IMR-90 (cell line): ENCODE results near the gene SPATA21. TPM values are rescaled to one million over a fixed set of nuclear protein-coding genes. Genes with fewer than 3 reads are reported as not detected.
"Not testable (repeated sequence)": the region's sequence is repeated elsewhere in the genome, so short reads cannot be mapped to it uniquely, and the experiment has no call there.

Experiments
- ATAC-seq: fragments of 200-7000 bp; cut with Tn5 transposase; 2 replicates; pipeline ENCODE4 v1.9.1; 2020; ENCODE audit warnings: low read depth, mild to moderate bottlenecking, moderate library complexity
- BruUV-seq: library from RNA; stranded (reverse); fragments of 400-500 nt; replicated peaks from 2 replicates; lab custom pipeline; 2021; lab: Mats Ljungman, UMichigan
- CTCF ChIA-PET: fragments of 300-600 bp; formaldehyde crosslinking; extraction: SDS; loops from one replicate; lab custom pipeline; 2021; ENCODE audit warnings: antibody characterized with exemption; lab: Yijun Ruan, JAX
- POLR2A ChIA-PET: fragments of 300-600 bp; sonication (Branson Sonifier 250); formaldehyde crosslinking; loops from one replicate; lab custom pipeline; 2022; ENCODE audit warnings: antibody characterized with exemption; ENCODE audit not compliant: unreplicated experiment; lab: Charles Lee
- DNase-seq: peaks from one replicate; pipeline ENCODE4 v3.0.0; 2013
- H2AFZ ChIP-seq: replicated peaks from 2 replicates; pipeline ENCODE3; 2013; ENCODE audit warnings: low read length, mild to moderate bottlenecking; ENCODE audit not compliant: poor library complexity
- H2AK5ac ChIP-seq: 2 replicates; pipeline ENCODE4 v1.6.1; 2013; ENCODE audit warnings: low read depth, low read length, inconsistent platforms
- H2AK9ac ChIP-seq: replicated peaks from 2 replicates; pipeline ENCODE3; 2013; ENCODE audit warnings: mild to moderate bottlenecking, low read depth, low read length, moderate library complexity; ENCODE audit not compliant: poor library complexity
- H2BK120ac ChIP-seq: 2 replicates; pipeline ENCODE4 v1.6.1; 2013; ENCODE audit warnings: low read depth, low read length, inconsistent platforms
- H2BK15ac ChIP-seq: 3 replicates; pipeline ENCODE4 v1.6.1; 2013; ENCODE audit warnings: low read depth, low read length, inconsistent platforms
- H2BK20ac ChIP-seq: 2 replicates; pipeline ENCODE4 v1.6.1; 2013; ENCODE audit warnings: low read depth, mild to moderate bottlenecking, inconsistent platforms, low read length, moderate library complexity
- H2BK5ac ChIP-seq: 2 replicates; pipeline ENCODE4 v1.6.1; 2013; ENCODE audit warnings: mild to moderate bottlenecking, low read depth, low read length, inconsistent platforms; ENCODE audit not compliant: poor library complexity, severe bottlenecking
- H3K14ac ChIP-seq: replicated peaks from 2 replicates; pipeline ENCODE4 v1.6.1; 2013; ENCODE audit warnings: low read depth, low read length, inconsistent platforms
- H3K18ac ChIP-seq: 2 replicates; pipeline ENCODE4 v1.6.1; 2013; ENCODE audit warnings: low read depth, low read length, control low read depth
- H3K23ac ChIP-seq: 2 replicates; pipeline ENCODE4 v1.6.1; 2013; ENCODE audit warnings: low read depth, low read length, inconsistent platforms
- H3K27ac ChIP-seq: 2 replicates; pipeline ENCODE4 v1.5.1; 2013; ENCODE audit warnings: mild to moderate bottlenecking, control low read depth, low read length; ENCODE audit not compliant: insufficient read depth
- H3K27me3 ChIP-seq: 2 replicates; pipeline ENCODE4 v1.6.1; 2013; ENCODE audit warnings: low read length; ENCODE audit not compliant: control insufficient read depth, insufficient read depth
- H3K36me3 ChIP-seq: 2 replicates; pipeline ENCODE4 v1.6.1; 2013; ENCODE audit warnings: low read length, mixed read lengths; ENCODE audit not compliant: control insufficient read depth, insufficient read depth
- H3K4ac ChIP-seq: 2 replicates; pipeline ENCODE4 v1.6.1; 2013; ENCODE audit warnings: low read depth, low read length, inconsistent platforms
- H3K4me1 ChIP-seq: 2 replicates; pipeline ENCODE4 v1.6.1; 2013; ENCODE audit warnings: low read length, mixed read lengths; ENCODE audit not compliant: control insufficient read depth, insufficient read depth
- H3K4me2 ChIP-seq: 2 replicates; pipeline ENCODE4 v1.6.1; 2013; ENCODE audit warnings: low read depth, mild to moderate bottlenecking, control low read depth, low read length, moderate library complexity
- H3K4me3 ChIP-seq: 2 replicates; pipeline ENCODE4 v1.5.1; 2013; ENCODE audit warnings: low read depth, mild to moderate bottlenecking, control low read depth, low read length, moderate library complexity; ENCODE audit not compliant: insufficient read depth
- H3K56ac ChIP-seq: 2 replicates; pipeline ENCODE4 v1.6.1; 2013; ENCODE audit warnings: low read length, inconsistent platforms; ENCODE audit not compliant: insufficient read depth; ENCODE audit errors: extremely low read depth
- H3K79me1 ChIP-seq, 2 experiments: 2 replicates each; pipeline ENCODE4 v1.6.1; 2013; ENCODE audit warnings: low read length in 2 of 2, inconsistent platforms in 1 of 2, low read depth in 1 of 2
- H3K9ac ChIP-seq: 2 replicates; pipeline ENCODE4 v1.6.1; 2013; ENCODE audit warnings: low read depth, low read length, control low read depth
- H3K9me1 ChIP-seq: 2 replicates; pipeline ENCODE4 v1.6.1; 2013; ENCODE audit warnings: low read length, inconsistent platforms; ENCODE audit not compliant: insufficient read depth
- H3K9me3 ChIP-seq: 2 replicates; pipeline ENCODE4 v1.6.1; 2013; ENCODE audit warnings: low read length; ENCODE audit not compliant: control insufficient read depth, insufficient read depth
- H4K20me1 ChIP-seq: 2 replicates; pipeline ENCODE4 v1.6.1; 2013; ENCODE audit warnings: low read length, inconsistent platforms; ENCODE audit not compliant: insufficient read depth
- H4K5ac ChIP-seq: 2 replicates; pipeline ENCODE4 v1.6.1; 2013; ENCODE audit warnings: mild to moderate bottlenecking, low read depth, low read length, control low read depth
- H4K8ac ChIP-seq, 2 experiments: 2 replicates each; pipeline ENCODE4 v1.6.1; 2013; ENCODE audit warnings: low read depth in 2 of 2, low read length in 2 of 2, control low read depth in 1 of 2, inconsistent platforms in 1 of 2
- H4K91ac ChIP-seq: 2 replicates; pipeline ENCODE4 v1.6.1; 2013; ENCODE audit warnings: low read depth, low read length, inconsistent platforms; ENCODE audit not compliant: insufficient read depth
- WGBS, 2 experiments: methylation state at CpG; one replicate each; pipeline versions ENCODE4 v1.1.5 to v1.1.7; 2013; ENCODE audit warnings: missing lambda C conversion rate in 2 of 2; ENCODE audit not compliant: insufficient read length in 1 of 2; ENCODE audit errors: extremely low coverage in 2 of 2; 5-methylcytosine and 5-hydroxymethylcytosine counted together
- dilution Hi-C: fragments of 300-500 bp; cut with HindIII; formaldehyde crosslinking; loops from one replicate; pipeline ENCODE4 v1.14.3; 2018; ENCODE audit warnings: low sequenced_read_pairs; ENCODE audit not compliant: unreplicated experiment
- in situ Hi-C: fragments of 300-500 bp; cut with MboI; formaldehyde crosslinking; loops from 3 replicates; pipeline ENCODE4 v1.14.3; 2019; ENCODE audit warnings: low sequenced_read_pairs, inconsistent platforms, mixed read lengths
- intact Hi-C: fragments of 100-400 bp; cut with micrococcal nuclease; formaldehyde crosslinking; loops from 2 replicates; pipeline ENCODE4 v1.10.0; 2022
- polyA plus RNA-seq, 3 experiments: library from polyadenylated mRNA; depleted of rRNA; stranded (reverse); fragments of >200 nt; gene quantifications; 2 replicates each; pipeline ENCODE4 v1.2.3, GENCODE V29; 2012; ENCODE audit warnings: low replicate concordance in 1 of 3
- total RNA-seq: library from RNA; depleted of rRNA; stranded (reverse); fragments of >200 nt; gene quantifications from 2 replicates; pipeline ENCODE4 v1.2.3, GENCODE V29; 2012

Gene SPATA21
- total and polyA plus RNA-seq, 2 of the 4 experiments (the other 2 are of a cell fraction) = not detected

- H3K27ac ChIP-seq, H2BK20ac ChIP-seq, H2BK120ac ChIP-seq, H3K14ac ChIP-seq, ATAC-seq, H3K23ac ChIP-seq, H2AK5ac ChIP-seq, H2AK9ac ChIP-seq, in situ Hi-C loops, H3K4me1 ChIP-seq, H3K4ac ChIP-seq, H4K8ac ChIP-seq, POLR2A ChIA-PET, H3K9me1 ChIP-seq, H2AFZ ChIP-seq, H3K79me1 ChIP-seq, H3K27me3 ChIP-seq, H4K91ac ChIP-seq, H3K4me2 ChIP-seq, H2BK15ac ChIP-seq, H2BK5ac ChIP-seq, H4K5ac ChIP-seq, DNase-seq, CTCF ChIA-PET, H4K20me1 ChIP-seq, intact Hi-C loops, H3K9ac ChIP-seq, H3K9me3 ChIP-seq, dilution Hi-C loops, H3K4me3 ChIP-seq, H3K18ac ChIP-seq, H3K56ac ChIP-seq, BruUV-seq: not testable (repeated sequence)
- H3K36me3 ChIP-seq = peaks cover 45% of the 10 kb centered on the region
- 90% methylated on average over 17 of the region's 45 CpGs; no CpG with 5 or more reads in 1 of the 2 experiments for WGBS, 2 experiments
These were observed 46.6 kb upstream of the SPATA21 start for GRCh38 chr1:16483639-16484500.

GRCh38 chr1:16483146-16483545 is 45.9 kb upstream of the SPATA21 start:
- H3K9ac ChIP-seq, H2AK5ac ChIP-seq, H3K4me1 ChIP-seq, H3K4ac ChIP-seq, in situ Hi-C loops, H3K9me3 ChIP-seq, H2AK9ac ChIP-seq, H3K79me1 ChIP-seq, H3K4me3 ChIP-seq, H2BK15ac ChIP-seq, intact Hi-C loops, H3K14ac ChIP-seq, H2BK120ac ChIP-seq, BruUV-seq, H4K8ac ChIP-seq, ATAC-seq, H3K27me3 ChIP-seq, H4K5ac ChIP-seq, H4K91ac ChIP-seq, H2BK5ac ChIP-seq, H3K4me2 ChIP-seq, CTCF ChIA-PET, H2BK20ac ChIP-seq, H3K9me1 ChIP-seq, H3K27ac ChIP-seq, DNase-seq, H3K18ac ChIP-seq, dilution Hi-C loops, H3K23ac ChIP-seq, H3K56ac ChIP-seq, H4K20me1 ChIP-seq, H2AFZ ChIP-seq: not testable (repeated sequence)
- POLR2A ChIA-PET = interaction anchor here (0.6 kb wide), 1 partner anchor 111 kb away, joined by 9 read pairs; no protein-coding TSS in a partner anchor
- H3K36me3 ChIP-seq = peaks cover 51% of the 10 kb centered on the region
- whole genome bisulfite sequencing, 2 experiments = 97% methylated on average over 23 of the region's 26 CpGs; no CpG with 5 or more reads in 1 of the 2 experiments
